PC-9 (cell line): ENCODE data around the gene ACP2. TPM values are rescaled to one million over a fixed set of nuclear protein-coding genes. Genes with fewer than 3 reads are reported as not detected.

Experiments used
- BruUV-seq: library from RNA; stranded (reverse); fragments of 400-500 nt; replicated peaks from 2 replicates; lab custom pipeline; 2021; lab: Mats Ljungman, UMichigan
- CTCF ChIA-PET: fragments of 300-600 bp; sonication (Branson Sonifier 250); formaldehyde crosslinking; loops from one replicate; lab custom pipeline; 2022; ENCODE audit warnings: antibody characterized with exemption; lab: Charles Lee
- POLR2A ChIA-PET: fragments of 300-600 bp; sonication (Branson Sonifier 250); formaldehyde crosslinking; loops from one replicate; lab custom pipeline; 2022; ENCODE audit warnings: antibody characterized with exemption; ENCODE audit not compliant: unreplicated experiment; lab: Charles Lee
- DNase-seq, 2 experiments: peaks; one replicate each; pipeline versions ENCODE4 v3.0.0 to v3.0.0-alpha.2; 2015 to 2022; ENCODE audit warnings: mixed read lengths in 1 of 2
- H2AFZ ChIP-seq: fragments of 200-600 bp; sonication (generic); 2 replicates; pipeline ENCODE4 v1.8.1; 2017; ENCODE audit warnings: antibody characterized with exemption
- H3F3A ChIP-seq: fragments of 200-600 bp; sonication (generic); 2 replicates; pipeline ENCODE4 v1.8.1; 2017; ENCODE audit warnings: antibody characterized with exemption, mild to moderate bottlenecking, low read depth; ENCODE audit not compliant: insufficient read depth
- H3K27ac ChIP-seq: fragments of 200-600 bp; sonication (generic); 2 replicates; pipeline ENCODE4 v1.6.1; 2016; ENCODE audit warnings: mixed run types
- H3K27me3 ChIP-seq: fragments of 200-600 bp; sonication (generic); 2 replicates; pipeline ENCODE4 v1.6.1; 2016; ENCODE audit warnings: low read depth, mixed run types; ENCODE audit not compliant: insufficient read depth
- H3K36me3 ChIP-seq: fragments of 200-600 bp; sonication (generic); 2 replicates; pipeline ENCODE4 v1.6.1; 2016; ENCODE audit warnings: low read depth, mixed run types
- H3K4me1 ChIP-seq: fragments of 200-600 bp; sonication (generic); replicated peaks from 2 replicates; pipeline ENCODE4 v1.6.1; 2016; ENCODE audit warnings: mixed run types; ENCODE audit not compliant: insufficient read depth
- H3K4me2 ChIP-seq: fragments of 200-600 bp; sonication (generic); 2 replicates; pipeline ENCODE4 v1.6.1; 2017; ENCODE audit warnings: mixed run types
- H3K4me3 ChIP-seq: fragments of 200-600 bp; sonication (generic); 2 replicates; pipeline ENCODE4 v1.6.1; 2016; ENCODE audit warnings: mixed run types
- H3K79me2 ChIP-seq: fragments of 200-600 bp; sonication (generic); 2 replicates; pipeline ENCODE4 v1.6.1; 2017; ENCODE audit warnings: low read depth, mixed run types
- H3K9me2 ChIP-seq: fragments of 200-600 bp; sonication (generic); 2 replicates; pipeline ENCODE4 v1.8.1; 2017; ENCODE audit warnings: mild to moderate bottlenecking; ENCODE audit not compliant: insufficient read depth
- H3K9me3 ChIP-seq: fragments of 200-600 bp; sonication (generic); 2 replicates; pipeline ENCODE4 v1.8.1; 2016; ENCODE audit warnings: low read depth; ENCODE audit not compliant: insufficient read depth
- H4K20me1 ChIP-seq: fragments of 200-600 bp; sonication (generic); 2 replicates; pipeline ENCODE4 v1.8.1; 2017; ENCODE audit not compliant: insufficient read depth
- EZH2 ChIP-seq: fragments of 200-600 bp; sonication (generic); IDR thresholded peaks from 2 replicates; pipeline ENCODE4 v1.8.0; 2017; ENCODE audit warnings: antibody characterized with exemption, low read depth
- intact Hi-C: fragments of 100-400 bp; cut with micrococcal nuclease; formaldehyde crosslinking; loops from one replicate; pipeline ENCODE4 v1.10.0; 2022; ENCODE audit not compliant: unreplicated experiment
- total RNA-seq: library from RNA; stranded (reverse); gene quantifications from 2 replicates; pipeline ENCODE4 v1.2.3, GENCODE V29; 2021
- TF ChIP-seq, protein P1 (sequence below): fragments of 200-600 bp; sonication (generic); conservative IDR thresholded peaks from 2 replicates; pipeline ENCODE4 v1.6.1; 2017; ENCODE audit warnings: mixed run types, antibody characterized with exemption, mild to moderate bottlenecking, moderate library complexity

ACP2 gene
- total RNA-seq, 1 experiment from 2014 or later = 24.1 TPM

DNA sequence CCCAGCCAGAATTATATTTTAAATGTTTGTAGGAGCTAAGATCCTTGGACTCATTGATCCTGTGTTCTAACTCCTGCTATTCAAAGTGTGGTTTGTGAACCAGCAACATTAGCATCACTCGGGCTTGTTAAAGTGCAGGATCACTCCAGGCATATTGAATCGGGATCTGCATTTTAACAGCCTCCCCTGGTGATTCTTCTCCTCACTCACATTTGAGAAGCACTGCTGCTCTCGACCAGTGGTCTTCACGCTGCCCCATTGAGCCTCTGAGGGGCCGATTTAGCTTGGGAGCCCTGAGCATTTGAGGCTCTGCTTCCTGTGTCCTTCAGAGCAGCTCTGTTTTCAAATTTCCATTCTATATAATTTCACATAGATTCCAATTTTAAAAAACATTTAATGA, 32.2 kb upstream of the ACP2 start:
- CTCF ChIA-PET = interaction anchor here (0.6 kb wide), 1 partner anchor 95 kb away, joined by 3 read pairs; no protein-coding TSS in a partner anchor
- POLR2A ChIA-PET = no interaction called here
- H4K20me1 ChIP-seq = no peaks in the 10 kb centered on the region

DNA sequence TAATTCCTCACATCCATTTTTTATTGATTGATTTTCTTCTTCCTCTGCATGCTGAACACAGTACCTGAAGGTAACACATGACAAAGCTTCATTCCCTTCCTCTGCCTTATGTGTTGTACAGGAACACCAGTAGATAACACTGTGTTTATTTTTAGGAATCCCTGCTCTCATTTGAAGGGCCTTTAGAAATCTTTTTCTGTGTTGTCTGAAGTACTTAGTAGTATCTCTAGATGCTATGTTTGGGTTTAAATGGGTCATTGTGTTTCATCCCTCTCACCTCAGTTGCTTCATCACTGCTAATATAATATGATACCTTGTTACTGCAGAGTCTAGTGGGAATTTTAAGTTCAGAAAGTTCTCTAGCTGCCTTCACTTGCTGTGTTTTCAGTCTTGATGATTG, 31.5 kb upstream of the ACP2 start:
- peaks cover 63% of the 10 kb centered on the region for H3K36me3 ChIP-seq
- no peak overlapping the region for H2AFZ ChIP-seq
- intact Hi-C loops = no loop called here
- no peaks in the 10 kb centered on the region for H3K4me1 ChIP-seq
- POLR2A ChIA-PET = no interaction called here
- H3K9me3 ChIP-seq = no peaks in the 10 kb centered on the region
- H4K20me1 ChIP-seq = no peaks in the 10 kb centered on the region
- no peaks in the 10 kb centered on the region for H3K79me2 ChIP-seq
- H3F3A ChIP-seq = peaks cover 8% of the 10 kb centered on the region; the same call in 1 of the 2 replicates
- no peak overlapping the region for H3K4me2 ChIP-seq
- DNase-seq = no peak
- TF ChIP-seq EZH2 = no peak
- TF ChIP-seq, protein P1, sequence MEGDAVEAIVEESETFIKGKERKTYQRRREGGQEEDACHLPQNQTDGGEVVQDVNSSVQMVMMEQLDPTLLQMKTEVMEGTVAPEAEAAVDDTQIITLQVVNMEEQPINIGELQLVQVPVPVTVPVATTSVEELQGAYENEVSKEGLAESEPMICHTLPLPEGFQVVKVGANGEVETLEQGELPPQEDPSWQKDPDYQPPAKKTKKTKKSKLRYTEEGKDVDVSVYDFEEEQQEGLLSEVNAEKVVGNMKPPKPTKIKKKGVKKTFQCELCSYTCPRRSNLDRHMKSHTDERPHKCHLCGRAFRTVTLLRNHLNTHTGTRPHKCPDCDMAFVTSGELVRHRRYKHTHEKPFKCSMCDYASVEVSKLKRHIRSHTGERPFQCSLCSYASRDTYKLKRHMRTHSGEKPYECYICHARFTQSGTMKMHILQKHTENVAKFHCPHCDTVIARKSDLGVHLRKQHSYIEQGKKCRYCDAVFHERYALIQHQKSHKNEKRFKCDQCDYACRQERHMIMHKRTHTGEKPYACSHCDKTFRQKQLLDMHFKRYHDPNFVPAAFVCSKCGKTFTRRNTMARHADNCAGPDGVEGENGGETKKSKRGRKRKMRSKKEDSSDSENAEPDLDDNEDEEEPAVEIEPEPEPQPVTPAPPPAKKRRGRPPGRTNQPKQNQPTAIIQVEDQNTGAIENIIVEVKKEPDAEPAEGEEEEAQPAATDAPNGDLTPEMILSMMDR = no peak
- no peak overlapping the region for H3K27ac ChIP-seq
- no TSS peak for BruUV-seq
- H3K27me3 ChIP-seq = no peaks in the 10 kb centered on the region
- H3K4me3 ChIP-seq = no peak overlapping the region
- H3K9me2 ChIP-seq = no peaks in the 10 kb centered on the region
- CTCF ChIA-PET = no interaction called here

More for the DNA sequence above, 32.2 kb upstream of the ACP2 start:
- Histone ChIP-seq H3K27ac (no peak overlapping the region), H3K9me2 (no peaks in the 10 kb centered on the region), H3K9me3 (no peaks in the 10 kb centered on the region), H3K27me3 (no peaks in the 10 kb centered on the region), H3K36me3 (peaks cover 56% of the 10 kb centered on the region), H3K4me1 (no peaks in the 10 kb centered on the region), H3K4me2 (no peak overlapping the region), H3K79me2 (no peaks in the 10 kb centered on the region), H2AFZ (no peak overlapping the region), H3K4me3 (no peak overlapping the region), H3F3A (peaks cover 8% of the 10 kb centered on the region; the same call in 1 of the 2 replicates)
- DNase-seq = no peak
- no TSS peak for BruUV-seq
- no peak for TF ChIP-seq EZH2
- TF ChIP-seq, protein P1 = no peak
- intact Hi-C loops = no loop called here

DNA sequence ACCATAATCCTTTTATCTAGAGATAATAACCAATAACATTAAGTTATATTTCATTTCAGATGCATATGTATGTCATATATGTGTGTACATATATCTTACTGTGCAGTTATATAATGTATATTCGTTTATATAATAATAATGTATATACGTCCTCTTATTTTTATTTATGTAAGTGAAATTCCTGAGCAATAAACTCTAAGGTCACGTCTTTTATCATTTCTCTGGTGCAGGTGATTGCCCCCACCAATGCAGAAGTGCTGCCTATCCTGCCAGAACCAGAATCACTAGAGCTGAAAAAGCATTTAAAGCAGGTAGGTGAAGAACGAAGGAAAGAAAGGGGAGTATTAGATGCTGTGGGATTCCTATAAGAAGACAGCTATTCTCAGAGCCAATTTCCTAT, 30.2 kb upstream of the ACP2 start:
- intact Hi-C loops = no loop called here
- Histone ChIP-seq H3K9me2 (no peaks in the 10 kb centered on the region), H3K27ac (no peak overlapping the region), H3K79me2 (peaks cover 5% of the 10 kb centered on the region), H3F3A (peaks cover 8% of the 10 kb centered on the region; the same call in 1 of the 2 replicates), H3K4me2 (no peak overlapping the region), H3K27me3 (no peaks in the 10 kb centered on the region), H3K9me3 (no peaks in the 10 kb centered on the region), H3K36me3 (peaks cover 57% of the 10 kb centered on the region), H4K20me1 (peaks cover 7% of the 10 kb centered on the region), H3K4me3 (no peak overlapping the region), H2AFZ (no peak overlapping the region), H3K4me1 (no peaks in the 10 kb centered on the region)
- BruUV-seq = no TSS peak
- TF ChIP-seq EZH2 = no peak
- TF ChIP-seq, protein P1 = no peak
- DNase-seq = no peak
- CTCF ChIA-PET = no interaction called here
- POLR2A ChIA-PET = no interaction called here
